Colonic mucosa (tissue), 4 donors: ENCODE measurements around the gene CRYBB2. TPM values are rescaled to one million over a fixed set of nuclear protein-coding genes. Genes with fewer than 3 reads are reported as not detected.
"Not testable (repeated sequence)": the region's sequence is repeated elsewhere in the genome, so short reads cannot be mapped to it uniquely, and the experiment has no call there.

ENCODE experiments used
- DNase-seq: peaks from one replicate; pipeline ENCODE4 v3.0.0-alpha.2; 2020
- H3K27ac ChIP-seq: fragments of 200-600 bp; one replicate; pipeline ENCODE4 v1.8.0; 2021
- H3K27me3 ChIP-seq: fragments of 200-600 bp; one replicate; pipeline ENCODE4 v1.8.0; 2021
- H3K36me3 ChIP-seq: fragments of 200-600 bp; one replicate; pipeline ENCODE4 v1.8.0; 2021
- H3K4me1 ChIP-seq: fragments of 200-600 bp; one replicate; pipeline ENCODE4 v1.8.0; 2021; ENCODE audit warnings: mild to moderate bottlenecking
- H3K4me3 ChIP-seq: fragments of 200-600 bp; one replicate; pipeline ENCODE4 v1.8.0; 2021
- H3K9ac ChIP-seq, 2 donors: one replicate each; pipeline ENCODE4 v1.7.0; 2013; ENCODE audit warnings: control low read depth in 2 of 2, low read depth in 2 of 2, low read length in 2 of 2
- H3K9me3 ChIP-seq: fragments of 200-600 bp; one replicate; pipeline ENCODE4 v1.8.0; 2021
- intact Hi-C: fragments of 100-400 bp; cut with DNase I; formaldehyde crosslinking; loops from one replicate; pipeline ENCODE4 v1.14.1; 2022
- total RNA-seq, 2 donors: library from RNA; stranded (reverse); fragmentation: NEBNext Ultra II Directional in 1 of 2; extraction: Animal tissue kit (Norgen Biotek cat#: 25700) in 1 of 2; gene quantifications; one replicate each; pipeline ENCODE4 v1.2.1, GENCODE V29; 2021
- TF ChIP-seq, protein P1 (sequence below): fragments of 200-600 bp; IDR thresholded peaks from one replicate; pipeline ENCODE4 v1.8.0; 2022; ENCODE audit warnings: antibody characterized with exemption, mild to moderate bottlenecking
- donor health status: healthy.
- donor health status: DM: no; HTN: no; CAD: no.
- donor health status: DM: no; HTN: no; CAD: no.

CRYBB2 gene
- total RNA-seq, 2 donors from 2014 or later = not detected

DNA sequence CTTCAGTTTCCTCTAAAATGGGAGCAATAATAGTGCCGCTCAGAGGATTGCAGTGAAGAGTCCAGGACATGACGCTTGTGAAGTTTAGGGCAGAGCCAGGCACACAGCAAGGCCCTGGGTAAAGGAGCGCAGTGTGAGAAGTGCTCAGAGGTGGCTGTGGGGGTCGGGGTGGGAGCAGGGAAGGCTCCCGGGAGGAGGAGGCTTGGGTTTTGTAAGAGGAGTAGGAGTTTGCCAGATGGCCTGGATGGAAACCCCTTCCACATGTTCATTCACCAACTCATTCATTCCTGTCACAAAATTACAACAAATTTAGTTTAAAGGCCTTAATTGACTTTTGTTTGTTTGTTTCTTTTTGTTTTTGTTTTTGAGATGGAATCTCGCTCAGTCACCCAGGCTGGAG lies 17.0 kb downstream of the CRYBB2 start:
- intact Hi-C loops = loop anchor here (5.0 kb wide), 1 partner anchor 536 kb away; no protein-coding TSS in a partner anchor
- TF ChIP-seq, protein P1, sequence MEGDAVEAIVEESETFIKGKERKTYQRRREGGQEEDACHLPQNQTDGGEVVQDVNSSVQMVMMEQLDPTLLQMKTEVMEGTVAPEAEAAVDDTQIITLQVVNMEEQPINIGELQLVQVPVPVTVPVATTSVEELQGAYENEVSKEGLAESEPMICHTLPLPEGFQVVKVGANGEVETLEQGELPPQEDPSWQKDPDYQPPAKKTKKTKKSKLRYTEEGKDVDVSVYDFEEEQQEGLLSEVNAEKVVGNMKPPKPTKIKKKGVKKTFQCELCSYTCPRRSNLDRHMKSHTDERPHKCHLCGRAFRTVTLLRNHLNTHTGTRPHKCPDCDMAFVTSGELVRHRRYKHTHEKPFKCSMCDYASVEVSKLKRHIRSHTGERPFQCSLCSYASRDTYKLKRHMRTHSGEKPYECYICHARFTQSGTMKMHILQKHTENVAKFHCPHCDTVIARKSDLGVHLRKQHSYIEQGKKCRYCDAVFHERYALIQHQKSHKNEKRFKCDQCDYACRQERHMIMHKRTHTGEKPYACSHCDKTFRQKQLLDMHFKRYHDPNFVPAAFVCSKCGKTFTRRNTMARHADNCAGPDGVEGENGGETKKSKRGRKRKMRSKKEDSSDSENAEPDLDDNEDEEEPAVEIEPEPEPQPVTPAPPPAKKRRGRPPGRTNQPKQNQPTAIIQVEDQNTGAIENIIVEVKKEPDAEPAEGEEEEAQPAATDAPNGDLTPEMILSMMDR = no peak
- no peaks in the 10 kb centered on the region for H3K27me3 ChIP-seq
- H3K9ac ChIP-seq = no peak overlapping the region
- no peaks in the 10 kb centered on the region for H3K36me3 ChIP-seq
- no peak overlapping the region for H3K4me3 ChIP-seq
- H3K9me3 ChIP-seq = no peaks in the 10 kb centered on the region
- H3K4me1 ChIP-seq = no peaks in the 10 kb centered on the region
- no peak for DNase-seq
- H3K27ac ChIP-seq = no peak overlapping the region

DNA sequence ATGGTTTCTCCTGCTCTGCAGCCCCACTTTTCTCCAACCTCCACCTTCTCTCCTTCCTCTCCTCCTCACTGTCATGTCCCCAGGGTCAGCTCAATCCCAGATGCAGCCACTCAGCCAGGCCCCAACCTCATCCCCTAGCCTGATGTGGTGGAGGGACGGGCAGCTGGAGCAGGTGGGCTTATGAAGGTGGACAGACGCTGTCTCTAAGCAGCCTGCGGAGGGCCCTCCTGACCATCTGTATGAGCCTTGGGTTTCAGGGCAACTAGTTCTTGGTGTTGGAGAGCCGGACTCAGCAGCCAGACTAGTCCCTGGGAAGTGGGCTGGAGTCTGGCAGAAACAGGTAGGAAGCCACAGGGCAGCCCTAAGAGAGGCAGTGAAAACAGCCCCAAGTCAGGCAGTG lies 18.1 kb downstream of the CRYBB2 start:
- intact Hi-C loops = loop anchor here (5.0 kb wide), 1 partner anchor 535 kb away; no protein-coding TSS in a partner anchor
- H3K4me1 ChIP-seq = no peaks in the 10 kb centered on the region
- no peak overlapping the region for H3K27ac ChIP-seq
- no peak overlapping the region for H3K4me3 ChIP-seq
- no peaks in the 10 kb centered on the region for H3K9me3 ChIP-seq
- H3K27me3 ChIP-seq = no peaks in the 10 kb centered on the region
- H3K9ac ChIP-seq = no peak overlapping the region
- H3K36me3 ChIP-seq = no peaks in the 10 kb centered on the region
- DNase-seq = no peak
- TF ChIP-seq, protein P1 = no peak

DNA sequence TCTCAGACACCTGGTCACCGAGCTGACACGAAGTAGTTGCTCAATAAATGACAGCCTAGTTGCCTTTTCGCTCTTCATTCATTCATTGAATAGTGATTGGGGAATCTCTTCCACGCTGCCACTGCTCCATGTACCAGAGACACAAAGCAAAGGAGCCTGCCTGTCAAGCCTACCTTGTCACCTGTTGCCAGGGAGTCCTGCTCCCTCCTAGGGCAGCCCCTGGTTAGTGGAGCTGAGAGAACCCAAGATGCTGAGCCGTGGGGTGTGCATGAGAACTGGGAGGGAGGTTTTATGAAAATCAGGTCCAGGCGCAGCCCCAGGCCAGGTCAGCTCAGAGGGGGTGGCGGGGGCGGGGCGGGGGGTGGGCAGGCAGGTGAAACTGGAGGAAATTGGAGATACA lies 18.6 kb downstream of the CRYBB2 start:
- not testable (repeated sequence) for H3K9ac ChIP-seq, H3K4me3 ChIP-seq, H3K27me3 ChIP-seq, H3K27ac ChIP-seq, DNase-seq, H3K4me1 ChIP-seq, H3K36me3 ChIP-seq, H3K9me3 ChIP-seq
- intact Hi-C loops = loop anchor here (5.0 kb wide), 1 partner anchor 534 kb away; no protein-coding TSS in a partner anchor

DNA sequence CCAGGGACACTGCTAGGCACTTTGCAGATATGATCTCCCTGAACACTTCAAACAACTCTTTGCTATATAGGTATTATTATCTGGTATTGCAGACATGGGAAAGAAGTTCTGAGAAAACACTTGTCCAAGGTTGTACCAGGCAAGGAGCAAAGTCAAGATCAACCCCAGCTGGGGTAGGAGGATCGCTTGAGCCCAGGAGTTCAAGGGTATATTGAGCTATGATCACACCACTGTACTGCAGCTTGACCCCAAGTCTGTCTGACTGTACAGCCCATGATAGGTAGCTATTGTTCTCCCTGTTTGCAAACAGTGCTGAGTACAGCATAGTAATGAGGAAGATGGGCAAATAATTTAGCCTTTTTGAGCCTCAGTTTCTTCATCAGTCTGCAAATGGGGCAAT lies 35.7 kb downstream of the CRYBB2 start:
- intact Hi-C loops, H3K4me1 ChIP-seq, DNase-seq, H3K9me3 ChIP-seq, H3K9ac ChIP-seq, H3K36me3 ChIP-seq, H3K27ac ChIP-seq, H3K27me3 ChIP-seq, H3K4me3 ChIP-seq: not testable (repeated sequence)

DNA sequence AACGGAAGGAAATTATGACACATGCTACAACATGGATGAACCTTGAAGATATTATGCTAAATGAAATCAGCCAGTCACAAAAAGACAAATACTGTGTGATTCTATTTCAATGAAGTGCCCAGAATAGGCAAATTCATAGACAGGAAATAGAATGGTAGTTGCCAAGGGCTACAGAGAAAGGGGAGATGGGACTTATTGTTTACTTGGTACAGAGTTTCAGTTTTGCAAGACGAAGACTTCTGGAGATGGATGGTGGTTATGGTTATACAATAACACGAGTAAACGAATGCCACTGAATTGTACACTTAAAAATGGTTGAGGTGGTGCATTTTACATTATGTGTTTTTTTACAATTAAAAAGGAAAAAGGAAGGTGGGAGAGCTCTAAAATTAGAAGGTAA lies 48.1 kb downstream of the CRYBB2 start:
- H3K4me3 ChIP-seq, H3K9ac ChIP-seq, H3K9me3 ChIP-seq, DNase-seq, H3K36me3 ChIP-seq, H3K4me1 ChIP-seq, H3K27ac ChIP-seq, H3K27me3 ChIP-seq, intact Hi-C loops: not testable (repeated sequence)

DNA sequence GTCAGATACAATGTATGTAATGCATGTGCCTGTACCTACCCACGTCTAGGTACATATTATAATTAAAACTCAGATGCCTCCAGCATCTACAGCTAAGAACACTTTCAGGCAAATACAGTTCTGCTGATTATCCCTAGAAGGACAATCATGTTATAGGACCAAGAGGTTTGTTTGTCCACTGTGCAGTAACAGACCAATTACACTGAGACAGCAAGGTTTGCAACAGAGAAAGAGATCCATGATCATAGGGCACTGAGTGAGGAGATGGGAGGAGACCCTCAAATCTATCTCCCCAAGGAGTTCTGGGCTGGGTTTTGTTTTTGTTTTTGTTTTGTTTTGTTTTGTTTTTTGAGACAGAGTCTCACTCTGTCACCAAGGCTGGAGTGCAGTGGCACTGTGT lies 49.5 kb downstream of the CRYBB2 start:
- H3K4me3 ChIP-seq, intact Hi-C loops, DNase-seq, H3K27me3 ChIP-seq, H3K9me3 ChIP-seq, H3K4me1 ChIP-seq, H3K27ac ChIP-seq, H3K36me3 ChIP-seq, H3K9ac ChIP-seq: not testable (repeated sequence)

DNA sequence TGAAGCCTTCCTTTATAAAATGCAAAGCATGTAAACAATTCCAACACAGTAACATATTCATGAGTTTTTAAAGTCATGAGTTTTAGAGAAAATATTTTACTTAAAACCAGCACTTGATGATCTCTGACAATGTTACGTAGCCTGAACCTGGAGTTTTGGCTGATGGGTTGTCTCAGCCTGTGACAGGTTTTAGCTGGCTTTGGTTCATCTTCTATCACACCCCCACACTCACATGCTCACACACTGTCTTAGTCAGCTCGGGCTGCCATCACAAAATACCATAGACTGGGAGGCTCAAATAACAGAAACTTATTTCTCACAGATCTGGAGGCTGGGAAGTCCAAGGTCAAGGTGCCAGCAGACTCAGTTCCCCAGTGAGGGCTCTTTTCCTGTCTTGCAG lies 50.6 kb downstream of the CRYBB2 start:
- intact Hi-C loops, H3K36me3 ChIP-seq, H3K9me3 ChIP-seq, H3K4me1 ChIP-seq, H3K27me3 ChIP-seq, H3K4me3 ChIP-seq, H3K9ac ChIP-seq, DNase-seq, H3K27ac ChIP-seq: not testable (repeated sequence)

DNA sequence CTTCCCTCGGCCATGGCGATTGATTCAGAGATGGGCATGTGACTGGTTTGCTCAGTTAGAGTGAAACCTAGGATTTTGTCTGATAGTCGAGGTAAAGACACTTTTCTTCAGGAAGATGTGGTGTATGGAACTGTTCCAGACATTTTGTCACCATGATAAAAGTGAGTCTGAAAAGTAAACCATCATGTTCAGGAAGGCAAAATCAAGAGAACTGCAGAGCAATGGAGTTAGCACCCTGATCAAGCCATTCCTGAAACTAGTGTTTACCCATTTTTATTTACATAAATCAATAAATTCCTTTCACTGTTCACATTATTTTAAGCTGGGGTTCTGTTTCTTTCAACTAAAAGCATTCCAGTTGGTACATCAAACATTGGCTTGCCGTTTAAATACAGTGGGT lies 53.8 kb downstream of the CRYBB2 start:
- H3K9me3 ChIP-seq, H3K4me1 ChIP-seq, H3K27ac ChIP-seq, H3K36me3 ChIP-seq, intact Hi-C loops, DNase-seq, H3K9ac ChIP-seq, H3K27me3 ChIP-seq, H3K4me3 ChIP-seq: not testable (repeated sequence)

DNA sequence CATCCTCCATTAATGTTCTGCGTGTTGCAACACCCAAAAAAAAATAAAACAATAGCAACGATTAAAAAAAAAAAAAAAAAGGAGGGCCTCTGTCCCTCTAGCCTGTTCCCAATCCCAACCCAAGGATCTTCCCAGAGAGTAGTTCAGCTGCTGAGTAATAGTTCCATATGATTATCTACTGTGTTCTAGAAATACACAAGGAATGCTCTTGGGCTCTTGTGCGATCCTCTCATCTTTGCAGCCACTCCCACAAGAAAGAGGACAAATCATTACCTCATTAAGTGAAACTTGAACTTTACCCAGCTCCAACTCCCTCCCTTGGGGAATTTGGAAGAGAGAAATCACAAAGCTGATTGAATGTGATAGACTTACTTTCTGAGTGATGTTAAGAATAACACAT lies 54.5 kb downstream of the CRYBB2 start:
- H3K9ac ChIP-seq, H3K4me3 ChIP-seq, DNase-seq, H3K27ac ChIP-seq, H3K9me3 ChIP-seq, H3K27me3 ChIP-seq, H3K4me1 ChIP-seq, H3K36me3 ChIP-seq, intact Hi-C loops: not testable (repeated sequence)

DNA sequence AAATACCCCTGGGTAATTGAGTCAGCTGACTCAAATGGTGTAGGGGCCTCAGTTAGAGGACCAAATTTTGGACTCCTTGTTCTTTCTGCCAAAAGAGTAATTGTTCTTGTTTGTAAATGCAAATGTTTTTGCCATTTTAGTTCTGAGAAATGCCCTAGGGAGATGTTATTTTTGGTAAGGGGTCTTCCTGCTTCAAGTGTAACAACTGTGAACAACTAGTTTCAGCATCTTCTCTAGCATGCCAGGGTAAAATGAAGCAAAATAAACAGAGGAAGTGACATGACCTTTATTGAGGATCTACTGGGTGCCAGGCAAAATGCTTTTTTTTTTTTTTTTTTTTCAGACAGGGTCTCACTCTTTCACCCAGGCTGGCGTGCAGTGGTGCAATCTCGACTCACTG lies 60.7 kb downstream of the CRYBB2 start:
- peaks cover 21% of the 10 kb centered on the region for H3K27me3 ChIP-seq
- H3K36me3 ChIP-seq, H3K27ac ChIP-seq, DNase-seq, H3K4me1 ChIP-seq, H3K9me3 ChIP-seq, intact Hi-C loops, H3K9ac ChIP-seq, H3K4me3 ChIP-seq: not testable (repeated sequence)
